Activated T-cell treated with anti-CD3 and anti-CD28 coated beads, Interleukin-2, amount 50 U/mL, for 24 hours (primary cell): ENCODE data around the gene REXO2.

Experiments used
- DNase-seq: peaks from one replicate; pipeline ENCODE4 v3.0.0-alpha.2; 2020
- H3K27ac Mint-ChIP-seq: 2 replicates; pipeline ENCODE4 v1.8.0; 2020; ENCODE audit warnings: mild to moderate bottlenecking, mixed read lengths
- H3K27me3 Mint-ChIP-seq: 2 replicates; pipeline ENCODE4 v1.8.0; 2020; ENCODE audit warnings: mixed read lengths
- H3K36me3 Mint-ChIP-seq: 2 replicates; pipeline ENCODE4 v1.8.0; 2020; ENCODE audit warnings: low read depth, mixed read lengths
- H3K4me1 Mint-ChIP-seq: 2 replicates; pipeline ENCODE4 v1.8.0; 2020; ENCODE audit warnings: low read depth, mixed read lengths
- H3K4me3 Mint-ChIP-seq: 2 replicates; pipeline ENCODE4 v1.8.0; 2020; ENCODE audit warnings: mild to moderate bottlenecking, moderate library complexity, mixed read lengths
- H3K9me3 Mint-ChIP-seq: 2 replicates; pipeline ENCODE4 v1.8.0; 2020; ENCODE audit warnings: mixed read lengths

The REXO2 gene

GRCh38 chr11:114426280-114426679 lies 13.0 kb upstream of the REXO2 start:
- peaks cover 25% of the 10 kb centered on the region for H3K36me3 Mint-ChIP-seq

GRCh38 chr11:114430290-114430689 lies 9.0 kb upstream of the REXO2 start:
- H3K4me1 Mint-ChIP-seq: peaks cover 2% of the 10 kb centered on the region
- H3K4me3 Mint-ChIP-seq: no peak overlapping the region
- no peaks in the 10 kb centered on the region for H3K9me3 Mint-ChIP-seq
- H3K36me3 Mint-ChIP-seq: peaks cover 7% of the 10 kb centered on the region
- no peak for DNase-seq
- no peaks in the 10 kb centered on the region for H3K27me3 Mint-ChIP-seq
- H3K27ac Mint-ChIP-seq: no peak overlapping the region

More at GRCh38 chr11:114426280-114426679, 13.0 kb upstream of the REXO2 start:
- H3K9me3 Mint-ChIP-seq: no peaks in the 10 kb centered on the region
- H3K27me3 Mint-ChIP-seq: no peaks in the 10 kb centered on the region
- H3K4me1 Mint-ChIP-seq: peaks cover 2% of the 10 kb centered on the region
- DNase-seq: no peak
- H3K4me3 Mint-ChIP-seq: no peak overlapping the region
- no peak overlapping the region for H3K27ac Mint-ChIP-seq

- Mint-ChIP-seq H3K36me3 (no peaks in the 10 kb centered on the region), H3K9me3 (no peaks in the 10 kb centered on the region), H3K27ac (no peak overlapping the region), H3K4me1 (peaks cover 2% of the 10 kb centered on the region), H3K4me3 (no peak overlapping the region), H3K27me3 (no peaks in the 10 kb centered on the region)
- no peak for DNase-seq
Observed at GRCh38 chr11:114432893-114433292, 6.4 kb upstream of the REXO2 start.

- no peak for DNase-seq
- no peaks in the 10 kb centered on the region for H3K27me3 Mint-ChIP-seq
- no peak overlapping the region for H3K27ac Mint-ChIP-seq
Observed at GRCh38 chr11:114433376-114433775, 5.9 kb upstream of the REXO2 start.

GRCh38 chr11:114438303-114438702 lies 964 bp upstream of the REXO2 start:
- peaks cover 32% of the 10 kb centered on the region for H3K4me1 Mint-ChIP-seq
- H3K9me3 Mint-ChIP-seq: no peaks in the 10 kb centered on the region
- DNase-seq: no peak
- H3K4me3 Mint-ChIP-seq: no peak overlapping the region
- H3K36me3 Mint-ChIP-seq: peaks cover 31% of the 10 kb centered on the region
- H3K27ac Mint-ChIP-seq: no peak overlapping the region
- H3K27me3 Mint-ChIP-seq: no peaks in the 10 kb centered on the region

More at GRCh38 chr11:114433376-114433775, 5.9 kb upstream of the REXO2 start:
- H3K4me3 Mint-ChIP-seq: no peak overlapping the region
- no peaks in the 10 kb centered on the region for H3K9me3 Mint-ChIP-seq
- peaks cover 2% of the 10 kb centered on the region for H3K4me1 Mint-ChIP-seq
- H3K36me3 Mint-ChIP-seq: no peaks in the 10 kb centered on the region

GRCh38 chr11:114440121-114440860 lies 1.0 kb downstream of the REXO2 start:
- peak overlapping the region; percentile 98 for H3K27ac Mint-ChIP-seq
- H3K27me3 Mint-ChIP-seq: no peaks in the 10 kb centered on the region
- H3K9me3 Mint-ChIP-seq: no peaks in the 10 kb centered on the region
- peak overlapping the region; percentile 98 for H3K4me3 Mint-ChIP-seq
- H3K36me3 Mint-ChIP-seq: peaks cover 51% of the 10 kb centered on the region
- DNase-seq: no peak
- H3K4me1 Mint-ChIP-seq: peaks cover 38% of the 10 kb centered on the region

GRCh38 chr11:114440971-114441763 lies 1.9 kb downstream of the REXO2 start:
- peaks cover 38% of the 10 kb centered on the region for H3K4me1 Mint-ChIP-seq
- no peak for DNase-seq
- H3K27ac Mint-ChIP-seq: no peak overlapping the region
- peak overlapping the region; percentile 98 for H3K4me3 Mint-ChIP-seq
- peaks cover 60% of the 10 kb centered on the region for H3K36me3 Mint-ChIP-seq
- H3K9me3 Mint-ChIP-seq: no peaks in the 10 kb centered on the region
- no peaks in the 10 kb centered on the region for H3K27me3 Mint-ChIP-seq

GRCh38 chr11:114441921-114442320 lies 2.7 kb downstream of the REXO2 start:
- peaks cover 39% of the 10 kb centered on the region for H3K4me1 Mint-ChIP-seq
- no peak for DNase-seq
- peaks cover 66% of the 10 kb centered on the region for H3K36me3 Mint-ChIP-seq
- no peaks in the 10 kb centered on the region for H3K9me3 Mint-ChIP-seq
- H3K4me3 Mint-ChIP-seq: no peak overlapping the region
- no peaks in the 10 kb centered on the region for H3K27me3 Mint-ChIP-seq
- H3K27ac Mint-ChIP-seq: no peak overlapping the region

GRCh38 chr11:114442536-114442935 lies 3.3 kb downstream of the REXO2 start:
- H3K4me1 Mint-ChIP-seq: peaks cover 42% of the 10 kb centered on the region
- H3K27ac Mint-ChIP-seq: no peak overlapping the region
- peaks cover 72% of the 10 kb centered on the region for H3K36me3 Mint-ChIP-seq
- no peak overlapping the region for H3K4me3 Mint-ChIP-seq
- DNase-seq: no peak
- no peaks in the 10 kb centered on the region for H3K9me3 Mint-ChIP-seq
- H3K27me3 Mint-ChIP-seq: no peaks in the 10 kb centered on the region

GRCh38 chr11:114447444-114447843 lies 8.2 kb downstream of the REXO2 start:
- no peak for DNase-seq
- Mint-ChIP-seq H3K4me3 (no peak overlapping the region), H3K36me3 (peaks cover 82% of the 10 kb centered on the region), H3K27ac (no peak overlapping the region), H3K27me3 (no peaks in the 10 kb centered on the region), H3K9me3 (no peaks in the 10 kb centered on the region), H3K4me1 (peaks cover 13% of the 10 kb centered on the region)

- Mint-ChIP-seq H3K27ac (no peak overlapping the region), H3K27me3 (no peaks in the 10 kb centered on the region), H3K4me1 (peaks cover 11% of the 10 kb centered on the region), H3K4me3 (no peak overlapping the region), H3K9me3 (no peaks in the 10 kb centered on the region), H3K36me3 (peaks cover 85% of the 10 kb centered on the region)
- no peak for DNase-seq
Observed at GRCh38 chr11:114447892-114448291, 8.6 kb downstream of the REXO2 start.

GRCh38 chr11:114448749-114449482 lies 9.6 kb downstream of the REXO2 start:
- H3K4me1 Mint-ChIP-seq: peaks cover 8% of the 10 kb centered on the region
- H3K27ac Mint-ChIP-seq: no peak overlapping the region
- H3K27me3 Mint-ChIP-seq: no peaks in the 10 kb centered on the region
- H3K9me3 Mint-ChIP-seq: no peaks in the 10 kb centered on the region
- no peak overlapping the region for H3K4me3 Mint-ChIP-seq
- peaks cover 87% of the 10 kb centered on the region for H3K36me3 Mint-ChIP-seq
- DNase-seq: no peak

- Mint-ChIP-seq H3K9me3 (no peaks in the 10 kb centered on the region), H3K4me3 (no peak overlapping the region), H3K4me1 (peaks cover 4% of the 10 kb centered on the region), H3K27ac (no peak overlapping the region), H3K36me3 (peaks cover 81% of the 10 kb centered on the region), H3K27me3 (no peaks in the 10 kb centered on the region)
- no peak for DNase-seq
Observed at GRCh38 chr11:114449845-114450244, 10.6 kb downstream of the REXO2 start.

GRCh38 chr11:114452399-114452798 lies 13.1 kb downstream of the REXO2 start:
- Mint-ChIP-seq H3K4me3 (no peak overlapping the region), H3K27me3 (no peaks in the 10 kb centered on the region), H3K36me3 (peaks cover 61% of the 10 kb centered on the region), H3K27ac (no peak overlapping the region), H3K4me1 (peaks cover 1% of the 10 kb centered on the region), H3K9me3 (no peaks in the 10 kb centered on the region)
- DNase-seq: no peak
